H9 (cell line): ENCODE data around the gene MPST. TPM values are rescaled to one million over a fixed set of nuclear protein-coding genes. Genes with fewer than 3 reads are reported as not detected.
A peak's percentile ranks its signal among the peaks of the same experiment; 100 is the strongest.

ENCODE experiments used
- DNase-seq: peaks from one replicate; pipeline ENCODE4 v3.0.0-alpha.2; 2017
- H2AFZ ChIP-seq: one replicate; pipeline ENCODE4 v1.6.1; 2013; ENCODE audit warnings: mild to moderate bottlenecking, low read length, control low read depth, moderate library complexity
- H2AK5ac ChIP-seq: 2 replicates; pipeline ENCODE4 v1.6.1; 2013; ENCODE audit warnings: low read length, control low read depth, mixed read lengths; ENCODE audit not compliant: insufficient read length
- H2BK120ac ChIP-seq: one replicate; pipeline ENCODE4 v1.6.1; 2013; ENCODE audit warnings: low read depth, mild to moderate bottlenecking, low read length, control low read depth, inconsistent platforms; ENCODE audit not compliant: poor library complexity, severe bottlenecking
- H2BK12ac ChIP-seq: 2 replicates; pipeline ENCODE4 v1.6.1; 2013; ENCODE audit warnings: low read length, control low read depth, mixed read lengths, low read depth; ENCODE audit not compliant: insufficient read length
- H2BK15ac ChIP-seq: 2 replicates; pipeline ENCODE4 v1.6.1; 2013; ENCODE audit warnings: low read depth, low read length, control low read depth
- H2BK20ac ChIP-seq: one replicate; pipeline ENCODE4 v1.6.1; 2013; ENCODE audit warnings: low read depth, mild to moderate bottlenecking, low read length, control low read depth, inconsistent platforms; ENCODE audit not compliant: poor library complexity, severe bottlenecking
- H2BK5ac ChIP-seq: 2 replicates; pipeline ENCODE4 v1.6.1; 2013; ENCODE audit warnings: low read length, control low read depth, mixed read lengths; ENCODE audit not compliant: insufficient read length
- H3K14ac ChIP-seq: 2 replicates; pipeline ENCODE4 v1.6.1; 2013; ENCODE audit warnings: low read length, control low read depth; ENCODE audit not compliant: insufficient read depth
- H3K18ac ChIP-seq: 2 replicates; pipeline ENCODE4 v1.6.1; 2013; ENCODE audit warnings: low read depth, mild to moderate bottlenecking, mixed read lengths, low read length, control low read depth; ENCODE audit not compliant: insufficient read length
- H3K23ac ChIP-seq: 2 replicates; pipeline ENCODE4 v1.6.1; 2013; ENCODE audit warnings: low read length, control low read depth, mixed read lengths, low read depth; ENCODE audit not compliant: insufficient read length
- H3K23me2 ChIP-seq: 2 replicates; pipeline ENCODE4 v1.6.1; 2013; ENCODE audit warnings: low read depth, mild to moderate bottlenecking, mixed read lengths, low read length, control low read depth; ENCODE audit not compliant: insufficient read length, poor library complexity, severe bottlenecking
- H3K27ac ChIP-seq: 2 replicates; pipeline ENCODE4 v1.5.1; 2013; ENCODE audit warnings: low read length, control low read depth, mixed read lengths, low read depth; ENCODE audit not compliant: insufficient read length
- H3K27me3 ChIP-seq: 2 replicates; pipeline ENCODE4 v1.6.1; 2013; ENCODE audit warnings: low read length, control low read depth, inconsistent platforms; ENCODE audit not compliant: insufficient read depth
- H3K4ac ChIP-seq: 2 replicates; pipeline ENCODE4 v1.6.1; 2013; ENCODE audit warnings: low read depth, mild to moderate bottlenecking, control low read depth, inconsistent platforms, low read length, moderate library complexity
- H3K4me1 ChIP-seq: 2 replicates; pipeline ENCODE4 v1.6.1; 2013; ENCODE audit warnings: low read length, control low read depth, inconsistent platforms; ENCODE audit not compliant: insufficient read depth
- H3K4me2 ChIP-seq: 2 replicates; pipeline ENCODE4 v1.6.1; 2013; ENCODE audit warnings: low read length, control low read depth, mixed read lengths; ENCODE audit not compliant: insufficient read length, insufficient read depth
- H3K56ac ChIP-seq: 2 replicates; pipeline ENCODE4 v1.6.1; 2013; ENCODE audit warnings: low read depth, mild to moderate bottlenecking, mixed read lengths, low read length, control low read depth; ENCODE audit not compliant: insufficient read length
- H3K79me1 ChIP-seq: 2 replicates; pipeline ENCODE4 v1.6.1; 2013; ENCODE audit warnings: low read depth, mild to moderate bottlenecking, moderate library complexity, low read length, control low read depth, inconsistent platforms; ENCODE audit not compliant: insufficient read depth, poor library complexity, severe bottlenecking
- H3K79me2 ChIP-seq: 2 replicates; pipeline ENCODE4 v1.6.1; 2013; ENCODE audit warnings: low read length, control low read depth, inconsistent platforms; ENCODE audit not compliant: insufficient read depth
- H3K9ac ChIP-seq: 2 replicates; pipeline ENCODE4 v1.6.1; 2013; ENCODE audit warnings: low read length, control low read depth, mixed read lengths; ENCODE audit not compliant: insufficient read length; ENCODE audit errors: extremely low read depth
- H3K9me3 ChIP-seq: one replicate; pipeline ENCODE4 v1.6.1; 2013; ENCODE audit warnings: low read depth, low read length, inconsistent platforms; ENCODE audit not compliant: control insufficient read depth
- H3T11ph ChIP-seq: one replicate; pipeline ENCODE4 v1.6.1; 2013; ENCODE audit warnings: mild to moderate bottlenecking, low read length, control low read depth, inconsistent platforms
- H4K20me1 ChIP-seq: one replicate; pipeline ENCODE4 v1.6.1; 2013; ENCODE audit not compliant: control insufficient read depth, insufficient read length, insufficient read depth
- H4K5ac ChIP-seq: 2 replicates; pipeline ENCODE4 v1.6.1; 2013; ENCODE audit warnings: low read depth, mild to moderate bottlenecking, mixed read lengths, low read length, control low read depth; ENCODE audit not compliant: insufficient read length
- H4K8ac ChIP-seq: replicated peaks from 2 replicates; pipeline ENCODE4 v1.6.1; 2013; ENCODE audit warnings: low read length, control low read depth, mixed read lengths, low read depth; ENCODE audit not compliant: insufficient read length
- H4K91ac ChIP-seq: 2 replicates; pipeline ENCODE4 v1.6.1; 2013; ENCODE audit warnings: low read depth, mild to moderate bottlenecking, moderate library complexity, mixed read lengths, low read length, control low read depth; ENCODE audit not compliant: insufficient read length
- H3K27ac Mint-ChIP-seq, 3 experiments: 2 replicates in 2 of 3; 3 replicates in 1 of 3; pipeline ENCODE4 v1.8.0; 2020 to 2021; ENCODE audit warnings: mixed read lengths in 3 of 3, mild to moderate bottlenecking in 1 of 3, moderate library complexity in 1 of 3
- H3K27me3 Mint-ChIP-seq: 2 replicates; pipeline ENCODE4 v1.8.0; 2021; ENCODE audit warnings: low read depth, mild to moderate bottlenecking, moderate library complexity, mixed read lengths
- H3K36me3 Mint-ChIP-seq, 3 experiments: 2 replicates in 2 of 3; 3 replicates in 1 of 3; pipeline ENCODE4 v1.8.0; 2020 to 2021; ENCODE audit warnings: low read depth in 3 of 3, mixed read lengths in 3 of 3; ENCODE audit not compliant: insufficient read depth in 1 of 3
- H3K4me1 Mint-ChIP-seq, 2 experiments: 2 replicates each; pipeline ENCODE4 v1.8.0; 2020; ENCODE audit warnings: mixed read lengths in 2 of 2
- H3K4me3 Mint-ChIP-seq, 2 experiments: 2 replicates in 1 of 2; 3 replicates in 1 of 2; pipeline ENCODE4 v1.8.0; 2020 to 2021; ENCODE audit warnings: mild to moderate bottlenecking in 2 of 2, mixed read lengths in 2 of 2, moderate library complexity in 1 of 2
- H3K9me3 Mint-ChIP-seq, 2 experiments: 2 replicates in 1 of 2; 3 replicates in 1 of 2; pipeline ENCODE4 v1.8.0; 2020; ENCODE audit warnings: mild to moderate bottlenecking in 2 of 2, mixed read lengths in 2 of 2, moderate library complexity in 1 of 2
- CTCF ChIP-seq: fragments of 200-600 bp; sonication (generic); conservative IDR thresholded peaks from 3 replicates; pipeline ENCODE4 v1.8.0; 2021; ENCODE audit warnings: antibody characterized with exemption, mild to moderate bottlenecking
- WGBS: extraction: QIAGEN DNeasy Blood & Tissue Kit; methylation state at CpG from one replicate; pipeline ENCODE4 v1.1.7; 2013; ENCODE audit warnings: missing lambda C conversion rate, low lambda C conversion rate, mixed read lengths; ENCODE audit not compliant: insufficient read length; ENCODE audit errors: extremely low coverage; 5-methylcytosine and 5-hydroxymethylcytosine counted together
- total RNA-seq: library from RNA; stranded (reverse); gene quantifications from 2 replicates; pipeline ENCODE4 v1.2.1, GENCODE V29; 2021

MPST gene
- total RNA-seq, 1 experiment from 2014 or later: 70.5 TPM

GRCh38 chr22:36977947-36978660 is 41.4 kb upstream of the MPST start:
- peak overlapping the region; percentile 56 for H3K4me2 ChIP-seq
- H3K36me3 Mint-ChIP-seq: no peaks in the 10 kb centered on the region
- H2BK5ac ChIP-seq: no peak overlapping the region
- H3K79me2 ChIP-seq: no peaks in the 10 kb centered on the region
- H3T11ph ChIP-seq: no peak overlapping the region
- H3K4me3 Mint-ChIP-seq: peak overlapping the region; percentile 69 to 78
- H3K9ac ChIP-seq: no peak overlapping the region
- no peak overlapping the region for H3K23ac ChIP-seq
- no peaks in the 10 kb centered on the region for H3K79me1 ChIP-seq
- no peak overlapping the region for H3K27ac ChIP-seq
- peaks cover 3% of the 10 kb centered on the region for H3K23me2 ChIP-seq
- H2AK5ac ChIP-seq: no peak overlapping the region
- no peak overlapping the region for H2BK12ac ChIP-seq
- H3K9me3 ChIP-seq: no peaks in the 10 kb centered on the region
- H2BK120ac ChIP-seq: no peak overlapping the region
- no peak overlapping the region for H4K91ac ChIP-seq
- no peak overlapping the region for H4K8ac ChIP-seq
- no peaks in the 10 kb centered on the region for H3K27me3 ChIP-seq
- TF ChIP-seq CTCF: peak; percentile 91
- no peak overlapping the region for H2BK15ac ChIP-seq
- no peak overlapping the region for H2BK20ac ChIP-seq
- H2AFZ ChIP-seq: no peak overlapping the region
- H3K27ac Mint-ChIP-seq: peak overlapping the region in 1 of 3 experiments; percentile 92; a peak in 1 of 7 replicates
- WGBS: no CpG with 5 or more reads among the region's 18 CpGs
- H3K4ac ChIP-seq: no peak overlapping the region
- H3K56ac ChIP-seq: no peak overlapping the region
- no peaks in the 10 kb centered on the region for H4K20me1 ChIP-seq
- no peak overlapping the region for H4K5ac ChIP-seq
- no peak overlapping the region for H3K18ac ChIP-seq
- H3K4me1 Mint-ChIP-seq: peaks cover 5 to 13% of the 10 kb centered on the region in 2 experiments; a peak in 3 of 4 replicates
- peak; percentile 87 for DNase-seq
- peaks cover 0 to 2% of the 10 kb centered on the region in 2 experiments; a peak in 1 of 5 replicates for H3K9me3 Mint-ChIP-seq
- peaks cover 45% of the 10 kb centered on the region for H3K27me3 Mint-ChIP-seq
- H3K4me1 ChIP-seq: no peaks in the 10 kb centered on the region
- H3K14ac ChIP-seq: no peak overlapping the region
